ENCODE results near the gene TGIF2. TPM values are rescaled to one million over a fixed set of nuclear protein-coding genes. Genes with fewer than 3 reads are reported as not detected.
A peak's percentile ranks its signal among the peaks of the same experiment; 100 is the strongest.

The TGIF2 gene
- total and polyA plus RNA-seq, 9 of the 15 experiments (the other 6 are each of a cell fraction or from before 2014, with no cell fraction given) = 6.8 to 27.8 (median 15.7) TPM

GRCh38 chr20:36571564-36572504 is 1.6 kb upstream of the TGIF2 start (continued):
- peak; percentile 24; the same call in 1 of the 2 replicates for TF ChIP-seq TFAP4 (CRISPR knock-in tag; IDR thresholded peaks at IDR 0.05; ENCODE audit: borderline replicate concordance)
- no peak for TF ChIP-seq SIN3A (IDR thresholded peaks at IDR 0.05; ENCODE audit: borderline replicate concordance in 2 of 2, control insufficient read depth in 1 of 2, low read depth in 2 of 2, low read length in 2 of 2)
- TF ChIP-seq ZNF511 (CRISPR knock-in tag; IDR thresholded peaks at IDR 0.05) = 0 out of 2 replicates have a peak, but pooled peaks have one; percentile 49
- no peak for TF ChIP-seq SMARCC2 (IDR thresholded peaks at IDR 0.05; ENCODE audit: low read depth)
- no peak for TF ChIP-seq ZFPM2 (CRISPR knock-in tag; IDR thresholded peaks at IDR 0.05)
- TF ChIP-seq ZNF407 (IDR thresholded peaks at IDR 0.05; ENCODE audit: low read depth) = no peak

Data from K562 (cell line).